Neural progenitor cell (in vitro differentiated cells): Measurements from ENCODE around the gene RPS18.

Experiments
- CTCF ChIP-seq: fragments of 200-600 bp; sonication (generic); IDR thresholded peaks from 2 replicates; pipeline ENCODE4 v1.5.1; 2017; ENCODE audit warnings: antibody characterized with exemption, mild to moderate bottlenecking
- EZH2phosphoT487 ChIP-seq: fragments of 200-600 bp; sonication (generic); IDR thresholded peaks from 2 replicates; pipeline ENCODE4 v1.6.1; 2017; ENCODE audit warnings: antibody characterized with exemption

- no peak for TF ChIP-seq CTCF
- TF ChIP-seq EZH2phosphoT487 = no peak
These were observed 45.5 kb downstream of the RPS18 start for GRCh38 chr6:33317419-33317668.
